SK-N-SH (cell line): Measurements from ENCODE around the gene CD96.

ENCODE experiments used
- TF ChIP-seq, protein P1 (sequence below): fragments of 200-600 bp; sonication (generic); IDR thresholded peaks from 2 replicates; pipeline ENCODE4 v1.6.1; 2017; ENCODE audit warnings: antibody characterized with exemption, mild to moderate bottlenecking, moderate library complexity
- TF ChIP-seq, protein P2 (sequence below): IDR thresholded peaks from 2 replicates; pipeline ENCODE4 v1.6.1; 2012; ENCODE audit warnings: mild to moderate bottlenecking, low read depth, low read length, moderate library complexity
- TF ChIP-seq, protein P3 (sequence below): IDR thresholded peaks from 2 replicates; pipeline ENCODE4 v1.4.0; 2012; ENCODE audit warnings: low read depth, borderline replicate concordance

DNA sequence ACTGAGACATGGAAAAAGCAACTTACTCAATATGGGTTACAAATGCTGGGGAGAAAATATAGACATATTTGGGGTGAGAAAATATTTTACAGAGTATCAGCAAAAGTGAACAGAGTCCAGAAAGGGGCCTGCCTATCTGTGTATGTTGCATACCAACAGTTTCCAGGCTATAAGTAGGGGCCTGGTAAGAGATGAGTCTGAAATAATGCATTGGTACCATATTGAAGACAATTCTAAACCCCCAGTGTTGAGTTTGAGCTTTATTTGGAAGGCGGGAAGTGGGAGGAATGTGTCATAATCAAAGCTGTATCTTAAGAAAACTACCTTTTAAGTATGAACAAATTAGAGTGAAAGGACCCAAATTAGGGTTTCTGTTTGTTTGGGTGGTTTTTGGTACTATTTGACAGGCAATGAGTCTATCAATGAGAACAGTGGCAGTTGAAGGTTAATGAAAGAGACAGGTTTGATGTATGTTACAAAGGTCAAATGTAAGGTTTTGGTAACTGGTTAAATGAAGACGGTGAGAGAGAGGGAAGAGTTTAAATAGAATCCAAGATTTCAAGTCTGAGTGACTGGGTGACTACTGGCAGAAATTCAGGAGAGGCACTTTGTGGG lies 159.4 kb downstream of the CD96 start:
- TF ChIP-seq, protein P1, sequence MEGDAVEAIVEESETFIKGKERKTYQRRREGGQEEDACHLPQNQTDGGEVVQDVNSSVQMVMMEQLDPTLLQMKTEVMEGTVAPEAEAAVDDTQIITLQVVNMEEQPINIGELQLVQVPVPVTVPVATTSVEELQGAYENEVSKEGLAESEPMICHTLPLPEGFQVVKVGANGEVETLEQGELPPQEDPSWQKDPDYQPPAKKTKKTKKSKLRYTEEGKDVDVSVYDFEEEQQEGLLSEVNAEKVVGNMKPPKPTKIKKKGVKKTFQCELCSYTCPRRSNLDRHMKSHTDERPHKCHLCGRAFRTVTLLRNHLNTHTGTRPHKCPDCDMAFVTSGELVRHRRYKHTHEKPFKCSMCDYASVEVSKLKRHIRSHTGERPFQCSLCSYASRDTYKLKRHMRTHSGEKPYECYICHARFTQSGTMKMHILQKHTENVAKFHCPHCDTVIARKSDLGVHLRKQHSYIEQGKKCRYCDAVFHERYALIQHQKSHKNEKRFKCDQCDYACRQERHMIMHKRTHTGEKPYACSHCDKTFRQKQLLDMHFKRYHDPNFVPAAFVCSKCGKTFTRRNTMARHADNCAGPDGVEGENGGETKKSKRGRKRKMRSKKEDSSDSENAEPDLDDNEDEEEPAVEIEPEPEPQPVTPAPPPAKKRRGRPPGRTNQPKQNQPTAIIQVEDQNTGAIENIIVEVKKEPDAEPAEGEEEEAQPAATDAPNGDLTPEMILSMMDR = no peak
- TF ChIP-seq, protein P2, sequence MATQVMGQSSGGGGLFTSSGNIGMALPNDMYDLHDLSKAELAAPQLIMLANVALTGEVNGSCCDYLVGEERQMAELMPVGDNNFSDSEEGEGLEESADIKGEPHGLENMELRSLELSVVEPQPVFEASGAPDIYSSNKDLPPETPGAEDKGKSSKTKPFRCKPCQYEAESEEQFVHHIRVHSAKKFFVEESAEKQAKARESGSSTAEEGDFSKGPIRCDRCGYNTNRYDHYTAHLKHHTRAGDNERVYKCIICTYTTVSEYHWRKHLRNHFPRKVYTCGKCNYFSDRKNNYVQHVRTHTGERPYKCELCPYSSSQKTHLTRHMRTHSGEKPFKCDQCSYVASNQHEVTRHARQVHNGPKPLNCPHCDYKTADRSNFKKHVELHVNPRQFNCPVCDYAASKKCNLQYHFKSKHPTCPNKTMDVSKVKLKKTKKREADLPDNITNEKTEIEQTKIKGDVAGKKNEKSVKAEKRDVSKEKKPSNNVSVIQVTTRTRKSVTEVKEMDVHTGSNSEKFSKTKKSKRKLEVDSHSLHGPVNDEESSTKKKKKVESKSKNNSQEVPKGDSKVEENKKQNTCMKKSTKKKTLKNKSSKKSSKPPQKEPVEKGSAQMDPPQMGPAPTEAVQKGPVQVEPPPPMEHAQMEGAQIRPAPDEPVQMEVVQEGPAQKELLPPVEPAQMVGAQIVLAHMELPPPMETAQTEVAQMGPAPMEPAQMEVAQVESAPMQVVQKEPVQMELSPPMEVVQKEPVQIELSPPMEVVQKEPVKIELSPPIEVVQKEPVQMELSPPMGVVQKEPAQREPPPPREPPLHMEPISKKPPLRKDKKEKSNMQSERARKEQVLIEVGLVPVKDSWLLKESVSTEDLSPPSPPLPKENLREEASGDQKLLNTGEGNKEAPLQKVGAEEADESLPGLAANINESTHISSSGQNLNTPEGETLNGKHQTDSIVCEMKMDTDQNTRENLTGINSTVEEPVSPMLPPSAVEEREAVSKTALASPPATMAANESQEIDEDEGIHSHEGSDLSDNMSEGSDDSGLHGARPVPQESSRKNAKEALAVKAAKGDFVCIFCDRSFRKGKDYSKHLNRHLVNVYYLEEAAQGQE = no peak
- TF ChIP-seq, protein P3, sequence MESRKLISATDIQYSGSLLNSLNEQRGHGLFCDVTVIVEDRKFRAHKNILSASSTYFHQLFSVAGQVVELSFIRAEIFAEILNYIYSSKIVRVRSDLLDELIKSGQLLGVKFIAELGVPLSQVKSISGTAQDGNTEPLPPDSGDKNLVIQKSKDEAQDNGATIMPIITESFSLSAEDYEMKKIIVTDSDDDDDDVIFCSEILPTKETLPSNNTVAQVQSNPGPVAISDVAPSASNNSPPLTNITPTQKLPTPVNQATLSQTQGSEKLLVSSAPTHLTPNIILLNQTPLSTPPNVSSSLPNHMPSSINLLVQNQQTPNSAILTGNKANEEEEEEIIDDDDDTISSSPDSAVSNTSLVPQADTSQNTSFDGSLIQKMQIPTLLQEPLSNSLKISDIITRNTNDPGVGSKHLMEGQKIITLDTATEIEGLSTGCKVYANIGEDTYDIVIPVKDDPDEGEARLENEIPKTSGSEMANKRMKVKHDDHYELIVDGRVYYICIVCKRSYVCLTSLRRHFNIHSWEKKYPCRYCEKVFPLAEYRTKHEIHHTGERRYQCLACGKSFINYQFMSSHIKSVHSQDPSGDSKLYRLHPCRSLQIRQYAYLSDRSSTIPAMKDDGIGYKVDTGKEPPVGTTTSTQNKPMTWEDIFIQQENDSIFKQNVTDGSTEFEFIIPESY = no peak
